HT1080 (cell line): Measurements from ENCODE around the gene TSPAN17. TPM values are rescaled to one million over a fixed set of nuclear protein-coding genes. Genes with fewer than 3 reads are reported as not detected.

Source experiments
- DNase-seq: peaks from one replicate; pipeline ENCODE4 v3.0.0-alpha.2; 2015; ENCODE audit warnings: low read depth
- total RNA-seq: library from RNA; depleted of rRNA; stranded (reverse); fragments of >200 nt; shearing (Covaris generic); gene quantifications from 2 replicates; pipeline ENCODE4 v1.2.3, GENCODE V29; 2014

Gene TSPAN17
- total RNA-seq, 1 experiment from 2014 or later, result 47.7 TPM

GRCh38 chr5:176639981-176640380 is 7.3 kb upstream of the TSPAN17 start:
- DNase-seq, result peak; percentile 12

- DNase-seq, result no peak
These were observed 6.7 kb upstream of the TSPAN17 start for GRCh38 chr5:176640616-176641015.

GRCh38 chr5:176642675-176643490 is 4.4 kb upstream of the TSPAN17 start:
- DNase-seq, result no peak

DNA sequence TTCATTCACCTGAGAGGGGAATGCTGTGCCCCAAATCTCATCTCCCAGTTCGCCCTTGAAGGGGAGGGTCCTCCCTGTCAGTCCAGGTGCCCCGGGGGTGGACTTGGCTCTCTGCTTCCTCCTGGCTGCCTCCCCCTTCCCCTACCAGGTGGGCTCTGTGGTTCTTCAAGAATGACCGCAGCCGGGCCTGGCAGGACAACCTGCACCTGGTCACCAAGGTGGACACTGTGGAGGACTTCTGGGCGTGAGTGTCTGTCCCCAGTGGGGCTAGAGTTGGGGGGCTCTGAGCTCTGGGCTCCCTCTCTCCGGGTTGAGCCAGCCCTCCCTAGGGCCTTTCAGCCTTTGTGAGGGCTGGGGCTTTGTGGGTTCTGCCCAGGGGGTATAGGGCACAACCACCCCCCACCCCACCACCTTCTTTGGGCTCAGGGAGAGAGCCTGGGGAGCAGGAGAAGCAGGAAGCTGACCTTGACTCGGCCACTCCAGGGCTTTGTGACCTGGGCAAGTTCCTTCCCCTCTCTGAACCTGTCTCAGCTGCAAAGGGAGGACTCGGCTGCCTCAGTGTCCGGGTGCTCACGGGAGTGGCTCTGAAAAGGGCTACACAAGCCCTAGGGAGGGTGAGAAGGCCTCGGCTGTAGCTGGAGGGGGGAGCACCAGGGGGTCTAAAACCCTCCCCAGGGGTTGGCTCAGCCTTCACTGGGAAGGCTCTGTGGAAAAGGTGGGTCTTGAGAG is 3.6 kb upstream of the TSPAN17 start:
- no peak for DNase-seq

DNA sequence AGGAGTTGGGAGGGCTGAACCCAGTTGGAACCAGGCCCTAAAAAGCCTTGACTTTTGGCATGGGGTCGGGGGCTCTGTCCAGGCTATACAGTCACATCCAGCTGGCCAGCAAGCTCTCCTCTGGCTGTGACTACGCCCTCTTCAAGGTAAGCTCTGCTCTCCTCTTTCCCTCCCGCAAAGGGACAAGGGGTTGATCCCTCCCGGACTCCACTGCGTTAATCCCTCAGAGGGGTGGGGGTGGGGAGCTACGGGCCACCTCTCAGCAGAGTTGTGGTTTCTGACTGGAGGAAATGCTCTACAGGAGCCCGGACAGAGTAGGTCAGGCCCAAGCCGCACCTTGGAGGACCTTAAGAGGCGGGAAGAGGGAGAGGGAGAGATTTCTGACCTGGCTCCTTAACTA is 3.0 kb upstream of the TSPAN17 start:
- DNase-seq, result no peak

DNA sequence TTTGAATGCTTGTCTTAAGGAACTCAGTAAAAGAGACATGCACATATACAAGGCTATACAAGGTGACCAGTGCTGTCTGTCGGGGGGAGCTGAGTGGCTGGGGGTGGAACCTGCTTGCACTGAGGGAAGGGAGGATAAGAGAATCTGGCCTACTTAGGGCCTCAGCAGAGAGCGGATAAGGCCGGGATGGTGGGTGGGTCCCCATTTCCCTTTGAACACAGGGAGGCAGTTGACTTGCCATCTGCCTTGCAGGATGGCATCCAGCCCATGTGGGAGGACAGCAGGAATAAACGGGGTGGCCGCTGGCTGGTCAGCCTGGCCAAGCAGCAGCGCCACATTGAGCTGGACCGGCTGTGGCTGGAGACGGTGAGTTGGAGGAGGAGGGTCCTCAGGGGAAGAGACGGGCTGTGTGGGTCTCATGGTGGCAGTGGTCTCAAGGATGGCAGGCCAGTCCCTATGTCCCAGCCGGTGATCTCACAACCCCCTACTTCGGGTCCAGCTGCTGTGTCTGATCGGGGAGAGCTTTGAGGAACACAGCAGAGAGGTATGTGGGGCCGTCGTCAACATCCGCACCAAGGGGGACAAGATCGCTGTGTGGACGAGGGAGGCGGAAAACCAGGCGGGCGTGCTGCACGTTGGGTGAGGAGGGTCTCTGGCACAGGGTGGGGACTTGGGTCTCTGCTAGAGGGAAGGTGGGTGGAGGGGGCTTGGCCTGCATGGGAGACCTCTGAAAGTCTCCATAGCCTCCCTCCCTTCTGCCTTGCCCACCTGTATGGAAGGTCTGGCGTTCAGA is 2.2 kb upstream of the TSPAN17 start:
- DNase-seq, result no peak

- DNase-seq, result no peak
These were observed 1.1 kb upstream of the TSPAN17 start for GRCh38 chr5:176646049-176646706.

GRCh38 chr5:176646707-176647029 is 616 bp upstream of the TSPAN17 start:
- no peak for DNase-seq

DNA sequence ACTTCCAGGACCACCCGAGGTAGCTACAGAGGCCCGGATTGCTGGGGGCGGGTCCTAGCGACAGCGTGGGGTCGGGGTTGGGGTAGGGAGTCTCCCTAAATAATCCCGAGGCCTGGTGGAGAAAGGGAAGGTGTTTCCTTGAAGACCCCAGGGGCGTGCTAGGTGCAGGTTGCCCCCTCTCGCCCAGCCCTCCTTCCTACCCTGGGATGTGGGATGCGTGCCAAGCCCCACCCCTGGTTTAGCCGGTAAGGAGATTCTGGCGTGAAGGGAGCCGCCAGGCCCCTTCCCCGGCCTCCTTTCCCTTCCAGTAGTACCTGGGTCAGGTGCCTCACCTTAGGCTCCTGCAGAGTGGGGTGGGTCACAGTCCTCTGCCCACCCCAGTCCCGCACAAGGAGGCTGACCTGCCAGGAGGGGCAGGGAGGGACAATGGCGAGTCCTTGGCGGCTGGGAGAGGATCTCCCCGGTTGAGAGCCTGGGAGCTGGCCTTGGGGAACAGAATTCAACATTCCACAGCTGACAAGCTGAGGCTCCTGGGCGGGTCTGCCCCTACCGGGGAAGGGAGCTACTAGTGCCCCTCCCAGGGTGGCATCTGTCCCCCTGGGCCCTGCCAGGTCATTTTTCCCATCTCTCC is 674 bp downstream of the TSPAN17 start:
- peak; percentile 15 for DNase-seq

DNA sequence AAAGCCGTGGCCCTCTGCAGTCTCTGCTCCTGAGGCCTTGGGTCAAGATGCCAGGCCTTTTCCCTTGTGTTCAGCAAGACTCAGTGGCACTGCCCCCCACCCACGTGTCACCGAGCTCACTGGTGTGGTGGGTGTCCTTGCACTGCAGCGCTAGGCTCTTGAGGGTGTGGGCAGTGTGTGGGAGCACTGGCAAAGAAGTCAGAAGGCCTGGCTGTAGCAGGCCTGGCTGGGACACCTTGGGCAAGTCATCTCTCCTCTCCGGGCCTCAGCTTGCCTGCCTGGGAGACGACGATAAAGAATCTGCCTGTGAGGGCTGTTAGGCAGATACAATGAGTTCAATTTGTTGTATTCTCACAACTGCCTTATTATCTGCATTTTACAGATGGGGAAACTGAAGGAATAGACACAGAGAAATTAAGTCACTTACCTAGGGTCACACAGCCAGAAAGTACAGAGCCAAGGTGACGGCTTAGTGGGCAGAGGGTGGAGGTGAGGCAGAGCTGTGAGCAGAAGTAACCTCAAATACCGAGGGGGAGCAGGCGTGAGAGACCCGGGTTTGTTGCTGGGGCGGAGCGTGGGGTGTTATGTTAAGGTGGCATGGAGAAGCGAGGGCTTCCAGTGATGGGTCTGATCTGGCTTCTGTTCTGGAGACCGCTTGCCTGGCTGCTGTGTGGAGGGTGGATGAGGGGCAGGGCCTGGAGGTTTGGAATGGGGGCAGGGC is 1.4 kb downstream of the TSPAN17 start:
- no peak for DNase-seq

DNA sequence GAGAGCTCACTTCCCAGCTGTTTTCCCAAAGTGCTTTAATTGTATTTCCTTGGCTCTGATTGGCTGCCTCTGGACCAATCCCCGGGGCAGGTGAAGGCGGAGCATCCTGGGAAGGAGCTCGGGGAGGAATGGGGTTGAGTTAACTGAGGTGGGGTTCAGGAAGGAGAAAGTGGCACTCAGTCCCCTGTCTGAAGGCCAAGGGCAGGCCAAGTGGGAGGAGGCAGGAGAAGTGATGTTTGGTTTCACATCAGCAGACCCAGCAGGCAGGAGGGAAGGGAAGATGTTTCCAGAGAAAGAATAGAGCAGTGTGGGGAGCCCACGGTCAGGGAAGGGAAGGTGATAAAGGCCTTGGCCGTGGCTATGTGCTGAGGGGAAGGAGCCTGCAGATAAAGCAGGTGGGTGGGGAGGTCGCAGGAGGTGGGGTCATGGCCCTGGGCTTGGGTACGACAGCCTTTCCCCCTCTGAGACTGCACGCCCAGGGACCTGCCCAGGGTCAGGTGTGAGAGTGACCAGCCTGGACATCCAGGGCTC is 3.1 kb downstream of the TSPAN17 start:
- DNase-seq, result no peak

GRCh38 chr5:176651472-176651980 is 4.2 kb downstream of the TSPAN17 start:
- DNase-seq, result no peak

DNA sequence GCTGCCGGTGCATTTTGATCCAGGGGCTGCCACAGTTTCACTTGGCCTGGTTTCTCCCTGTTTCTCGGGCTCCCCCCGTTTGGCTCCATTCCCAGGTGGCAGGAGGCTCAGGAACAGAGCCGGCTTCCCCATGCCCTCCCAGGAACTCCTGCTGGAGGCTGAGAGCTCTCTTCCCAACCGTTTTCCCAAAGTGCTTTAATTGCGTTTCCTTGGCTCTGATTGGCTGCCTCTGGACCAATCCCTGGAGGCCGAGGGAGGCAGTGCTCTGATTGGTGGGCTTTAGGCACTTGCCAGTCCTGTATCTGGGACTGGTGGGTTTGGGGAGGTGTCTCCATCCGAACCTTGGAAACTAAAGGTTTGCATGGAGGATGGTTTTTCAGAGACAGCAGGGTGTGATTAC is 4.9 kb downstream of the TSPAN17 start:
- peak; percentile 13 for DNase-seq

DNA sequence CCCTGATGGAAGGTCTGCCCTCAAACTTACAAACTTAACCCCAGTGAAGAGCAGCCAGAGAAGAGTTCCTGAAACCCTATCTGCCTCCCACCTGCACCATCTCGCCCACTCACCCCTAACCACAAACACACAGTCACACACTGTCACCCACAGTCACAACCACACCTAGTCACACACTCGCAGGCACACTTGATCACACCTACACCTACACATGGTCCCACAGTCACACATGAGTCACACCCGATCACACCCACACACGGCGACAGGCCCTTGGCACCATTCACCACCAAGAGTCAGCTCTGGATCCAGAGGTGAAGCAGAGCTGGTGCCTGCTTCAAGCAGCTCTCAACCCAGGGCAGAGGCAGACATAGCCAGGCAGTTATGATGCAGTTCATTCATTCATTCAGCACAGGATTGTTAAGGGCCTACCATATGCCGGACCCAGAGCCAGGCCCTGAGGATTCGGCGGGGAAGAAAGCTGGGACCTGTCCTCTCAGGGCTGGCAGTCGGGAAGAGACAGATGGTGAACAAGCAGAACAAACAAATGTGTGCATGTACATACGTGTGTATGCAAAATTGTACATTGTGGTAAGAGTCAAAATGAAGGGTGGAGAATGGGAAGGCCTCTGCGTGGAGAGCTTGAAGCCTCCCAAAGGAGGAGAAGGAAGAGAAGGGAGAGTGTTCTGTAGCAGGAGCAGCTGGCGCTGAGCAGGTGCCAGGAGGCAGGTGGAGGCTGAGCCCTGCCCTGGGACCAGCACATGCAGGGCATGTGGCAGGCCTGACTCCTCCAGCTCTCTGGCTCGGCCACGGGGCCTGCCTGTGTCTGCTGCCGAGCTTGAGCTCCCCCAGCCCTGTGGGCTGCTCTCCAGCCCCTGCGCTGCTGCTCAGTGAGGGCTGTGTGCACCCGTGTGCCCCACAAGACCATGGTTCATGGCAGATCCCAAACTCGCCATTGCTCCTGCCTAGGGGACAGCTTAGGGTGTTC is 6.4 kb downstream of the TSPAN17 start:
- DNase-seq, result no peak

DNA sequence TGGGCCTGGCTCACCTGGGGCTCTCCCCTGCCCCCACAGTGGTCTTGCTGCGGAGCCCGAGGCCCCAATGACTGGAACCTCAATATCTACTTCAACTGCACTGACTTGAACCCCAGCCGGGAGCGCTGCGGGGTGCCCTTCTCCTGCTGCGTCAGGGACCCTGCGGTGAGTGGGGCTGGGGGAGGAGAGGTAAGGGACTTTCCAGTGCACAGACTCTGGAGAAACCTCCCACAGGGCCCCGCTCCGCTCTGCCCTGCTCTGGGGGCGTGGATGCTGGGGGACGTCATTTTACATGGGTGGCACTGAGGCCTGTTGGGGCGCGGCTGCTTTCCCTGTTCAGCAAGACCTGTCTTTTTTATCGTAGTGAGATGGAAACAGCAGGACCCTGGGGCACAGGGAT is 7.6 kb downstream of the TSPAN17 start:
- no peak for DNase-seq

DNA sequence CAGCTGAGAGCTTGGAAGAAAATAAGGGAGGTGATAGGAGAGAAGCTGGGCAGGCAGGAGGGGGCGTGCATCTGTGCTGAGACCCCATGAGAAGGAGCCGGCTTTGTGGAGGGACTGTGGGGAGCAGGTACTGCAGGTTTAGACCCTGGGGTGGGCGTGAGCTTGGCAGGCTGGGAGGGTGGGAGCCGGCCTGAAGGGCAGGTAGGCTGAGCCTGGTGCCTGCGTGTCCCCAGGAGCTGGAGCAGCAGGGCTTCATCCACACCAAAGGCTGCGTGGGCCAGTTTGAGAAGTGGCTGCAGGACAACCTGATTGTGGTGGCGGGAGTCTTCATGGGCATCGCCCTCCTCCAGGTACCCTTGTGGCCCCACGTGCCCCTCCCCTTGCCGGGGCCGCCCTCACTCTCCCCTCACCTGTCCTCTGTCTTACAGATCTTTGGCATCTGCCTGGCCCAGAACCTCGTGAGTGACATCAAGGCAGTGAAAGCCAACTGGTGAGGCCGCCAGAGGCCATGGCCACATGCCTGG is 9.2 kb downstream of the TSPAN17 start:
- no peak for DNase-seq

DNA sequence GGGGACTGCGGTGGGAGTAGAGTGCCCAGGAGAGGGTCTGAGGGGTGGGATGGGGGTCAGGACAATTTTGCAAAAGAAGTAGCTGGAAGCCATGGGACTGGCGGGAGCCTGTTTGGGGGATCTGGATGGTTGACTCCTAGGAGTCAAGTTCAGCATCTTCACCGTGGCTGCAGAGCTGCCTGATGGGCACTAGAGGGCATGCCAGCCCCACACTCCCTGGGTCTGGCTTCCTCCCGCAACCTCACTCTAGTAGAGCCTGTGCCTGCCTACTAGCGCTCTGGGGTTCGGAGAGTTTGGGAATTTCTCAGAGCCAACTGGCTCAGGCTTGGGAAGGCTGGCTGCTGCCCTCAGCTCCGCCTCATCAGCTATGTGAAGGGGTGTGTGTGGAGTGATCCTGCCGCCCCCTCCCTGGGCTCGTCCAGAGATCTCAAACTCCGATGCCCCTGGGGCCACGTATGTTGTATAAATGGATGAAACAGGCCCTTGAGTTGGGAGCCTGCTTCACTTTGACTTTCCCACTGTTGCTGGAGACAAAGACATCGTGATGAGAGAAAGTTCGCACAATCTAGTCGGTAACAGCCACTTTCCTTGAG is 10.8 kb downstream of the TSPAN17 start:
- DNase-seq, result peak; percentile 71
